Central memory CD4-positive, alpha-beta T cell (primary cell): Measurements from ENCODE around the gene WNK1.

Experiments used
- DNase-seq: peaks from one replicate; pipeline ENCODE4 v3.0.0; 2022

Gene WNK1

GRCh38 chr12:958588-959123 lies 206.3 kb downstream of the WNK1 start:
- no peak for DNase-seq
